ENCODE data around the gene TMEM19.

GRCh38 chr12:71655907-71656306, 30.0 kb upstream of the TMEM19 start:
- TF ChIP-seq CTCF (IDR thresholded peaks at IDR 0.05): no peak
- no peak for TF ChIP-seq EP300 (IDR thresholded peaks at IDR 0.05)
